ENCODE results near the gene SERPINC1.
"Not testable (repeated sequence)": the region's sequence is repeated elsewhere in the genome, so short reads cannot be mapped to it uniquely, and the experiment has no call there.

The SERPINC1 gene

GRCh38 chr1:173860065-173860464 is 57.1 kb downstream of the SERPINC1 start:
- TF ChIP-seq CTCF (conservative IDR thresholded peaks at IDR 0.05), result no peak
- H3K27ac ChIP-seq, result no peak overlapping the region

- not testable (repeated sequence) for H3K27ac ChIP-seq
Measured at GRCh38 chr1:173859547-173859946, 57.6 kb downstream of the SERPINC1 start.

GRCh38 chr1:173857363-173857917 is 59.7 kb downstream of the SERPINC1 start:
- no peak for TF ChIP-seq CTCF (conservative IDR thresholded peaks at IDR 0.05)
- no peak overlapping the region for H3K27ac ChIP-seq

- no peak for TF ChIP-seq CTCF (conservative IDR thresholded peaks at IDR 0.05)
- no peak overlapping the region for H3K27ac ChIP-seq
Measured at GRCh38 chr1:173856903-173857302, 60.2 kb downstream of the SERPINC1 start.

GRCh38 chr1:173856014-173856413 is 61.1 kb downstream of the SERPINC1 start:
- H3K27ac ChIP-seq, result no peak overlapping the region
- TF ChIP-seq CTCF (conservative IDR thresholded peaks at IDR 0.05), result no peak
